CD4-positive, alpha-beta memory T cell (primary cell): ENCODE measurements around the gene SSR1. TPM values are rescaled to one million over a fixed set of nuclear protein-coding genes. Genes with fewer than 3 reads are reported as not detected.
"Not testable (repeated sequence)": the region's sequence is repeated elsewhere in the genome, so short reads cannot be mapped to it uniquely, and the experiment has no call there.

Experiments used
- CTCF ChIA-PET: fragments of 350-600 bp; sonication (Branson Sonifier 250); formaldehyde crosslinking; loops from one replicate; lab custom pipeline; 2021; ENCODE audit warnings: inconsistent platforms; ENCODE audit not compliant: partially characterized antibody; lab: Charles Lee
- POLR2A ChIA-PET: fragments of 350-600 bp; sonication (Branson Sonifier 250); formaldehyde crosslinking; loops from one replicate; lab custom pipeline; 2021; ENCODE audit not compliant: partially characterized antibody; lab: Charles Lee
- DNase-seq, 5 donors: peaks; one replicate each; pipeline versions ENCODE4 v3.0.0 to v3.0.0-alpha.2; 2020 to 2022; ENCODE audit warnings: mixed read lengths in 1 of 5
- H3K27ac ChIP-seq: one replicate; pipeline ENCODE4 v1.7.0; 2013; ENCODE audit warnings: low read depth, low read length
- H3K27me3 ChIP-seq: 2 replicates; pipeline ENCODE4 v1.7.0; 2013; ENCODE audit warnings: mild to moderate bottlenecking, low read length, moderate library complexity; ENCODE audit not compliant: insufficient read depth
- H3K36me3 ChIP-seq: 2 replicates; pipeline ENCODE4 v1.7.0; 2013; ENCODE audit warnings: mild to moderate bottlenecking, low read length, moderate library complexity; ENCODE audit not compliant: insufficient read depth
- H3K4me1 ChIP-seq: 2 replicates; pipeline ENCODE4 v1.7.0; 2013; ENCODE audit warnings: mild to moderate bottlenecking, low read length, moderate library complexity; ENCODE audit not compliant: insufficient read depth
- H3K4me3 ChIP-seq, 2 donors: one replicate each; pipeline ENCODE4 v1.7.0; 2013; ENCODE audit warnings: low read length in 2 of 2, mild to moderate bottlenecking in 1 of 2
- H3K9me3 ChIP-seq, 2 donors: one replicate each; pipeline ENCODE4 v1.7.0; 2013; ENCODE audit warnings: low read length in 2 of 2, control low read depth in 1 of 2; ENCODE audit not compliant: control insufficient read depth in 1 of 2
- H3K27ac Mint-ChIP-seq, 7 donors: one replicate each; pipeline ENCODE4 v1.8.0; 2020 to 2021; ENCODE audit warnings: mixed read lengths in 7 of 7, mild to moderate bottlenecking in 6 of 7, inconsistent platforms in 3 of 7, moderate library complexity in 3 of 7
- H3K27me3 Mint-ChIP-seq, 2 donors: one replicate each; pipeline ENCODE4 v1.8.0; 2020 to 2021; ENCODE audit warnings: mixed read lengths in 2 of 2
- H3K36me3 Mint-ChIP-seq, 2 donors: one replicate each; pipeline ENCODE4 v1.8.0; 2020 to 2021; ENCODE audit warnings: mixed read lengths in 2 of 2, inconsistent platforms in 1 of 2, mild to moderate bottlenecking in 1 of 2
- H3K4me1 Mint-ChIP-seq, 4 donors: one replicate each; pipeline ENCODE4 v1.8.0; 2020 to 2021; ENCODE audit warnings: mixed read lengths in 4 of 4, mild to moderate bottlenecking in 1 of 4
- H3K4me3 Mint-ChIP-seq, 8 donors: one replicate each; pipeline ENCODE4 v1.8.0; 2020 to 2021; ENCODE audit warnings: mixed read lengths in 8 of 8, mild to moderate bottlenecking in 7 of 8, moderate library complexity in 6 of 8, inconsistent platforms in 3 of 8
- H3K9me3 Mint-ChIP-seq, 8 donors: one replicate each; pipeline ENCODE4 v1.8.0; 2020 to 2021; ENCODE audit warnings: mixed read lengths in 8 of 8, mild to moderate bottlenecking in 5 of 8, inconsistent platforms in 3 of 8, moderate library complexity in 1 of 8
- intact Hi-C: fragments of 100-400 bp; cut with micrococcal nuclease; formaldehyde crosslinking; loops from one replicate; pipeline ENCODE4 v1.15.1; 2023
- polyA plus RNA-seq, 2 donors: library from polyadenylated mRNA; unstranded; fragments of 300-500 nt; fragmentation: Illumina TruSeq; gene quantifications; one replicate each; pipeline ENCODE4 v1.2.3, GENCODE V29; 2021
- total RNA-seq, 2 experiments: library from RNA; stranded (reverse); gene quantifications; one replicate each; pipeline ENCODE4 v1.2.3, GENCODE V29; 2021

SSR1 gene
- total and polyA plus RNA-seq, 4 experiments from 2014 or later = 150 to 232 (median 168) TPM

- H3K4me1 Mint-ChIP-seq = no peaks in the 10 kb centered on the region
- CTCF ChIA-PET = no interaction called here
- Histone ChIP-seq H3K4me3 (no peak overlapping the region), H3K27ac (no peak overlapping the region), H3K36me3 (no peaks in the 10 kb centered on the region), H3K9me3 (no peaks in the 10 kb centered on the region), H3K27me3 (no peaks in the 10 kb centered on the region), H3K4me1 (no peaks in the 10 kb centered on the region)
- H3K9me3 Mint-ChIP-seq = no peaks in the 10 kb centered on the region
- H3K36me3 Mint-ChIP-seq = no peaks in the 10 kb centered on the region
- intact Hi-C loops = no loop called here
- H3K27me3 Mint-ChIP-seq = peaks cover 4 to 9% of the 10 kb centered on the region in 2 donors
- no peak for DNase-seq
- H3K27ac Mint-ChIP-seq = no peak overlapping the region
- POLR2A ChIA-PET = no interaction called here
- no peak overlapping the region for H3K4me3 Mint-ChIP-seq
These were observed 18.5 kb upstream of the SSR1 start for GRCh38 chr6:7331452-7331851.

- Histone ChIP-seq H3K27me3 (peaks cover 5% of the 10 kb centered on the region), H3K36me3 (no peaks in the 10 kb centered on the region), H3K9me3 (no peaks in the 10 kb centered on the region), H3K4me3 (no peak overlapping the region), H3K27ac (no peak overlapping the region), H3K4me1 (no peaks in the 10 kb centered on the region)
- Mint-ChIP-seq H3K36me3 (no peaks in the 10 kb centered on the region), H3K27ac (no peak overlapping the region), H3K27me3 (peaks cover 17 to 18% of the 10 kb centered on the region in 2 donors), H3K4me1 (peaks cover 0 to 5% (median 0%) of the 10 kb centered on the region in 4 donors), H3K9me3 (peaks cover 0 to 4% (median 0%) of the 10 kb centered on the region in 8 donors), H3K4me3 (no peak overlapping the region)
- ChIA-PET POLR2A (interaction anchor here (0.6 kb wide), 1 partner anchor 528 kb away, joined by 3 read pairs; no protein-coding TSS in a partner anchor), CTCF (interaction anchor here (1.4 kb wide), 1 partner anchor 287 kb away, joined by 3 read pairs; no protein-coding TSS in a partner anchor)
- intact Hi-C loops = no loop called here
- no peak for DNase-seq
These were observed 15.2 kb upstream of the SSR1 start for GRCh38 chr6:7328243-7328642.

GRCh38 chr6:7325750-7326149 lies 12.8 kb upstream of the SSR1 start:
- Mint-ChIP-seq H3K27me3 (peaks cover 18 to 19% of the 10 kb centered on the region in 2 donors), H3K27ac (no peak overlapping the region), H3K9me3 (peaks cover 0 to 4% (median 0%) of the 10 kb centered on the region in 8 donors), H3K36me3 (no peaks in the 10 kb centered on the region), H3K4me3 (no peak overlapping the region), H3K4me1 (peaks cover 0 to 5% (median 0%) of the 10 kb centered on the region in 4 donors)
- ChIA-PET CTCF (no interaction called here), POLR2A (interaction anchor here (1.5 kb wide), 1 partner anchor 64 kb away, joined by 3 read pairs; the partner anchor contains the start of genes CAGE1 and RIOK1)
- Histone ChIP-seq H3K27me3 (peaks cover 5% of the 10 kb centered on the region), H3K4me1 (no peaks in the 10 kb centered on the region), H3K4me3 (no peak overlapping the region), H3K27ac (no peak overlapping the region), H3K9me3 (no peaks in the 10 kb centered on the region), H3K36me3 (no peaks in the 10 kb centered on the region)
- intact Hi-C loops = no loop called here
- no peak for DNase-seq

- ChIA-PET CTCF (interaction anchor here (0.9 kb wide), 1 partner anchor 49 kb away, joined by 4 read pairs; no protein-coding TSS in a partner anchor), POLR2A (interaction anchor here (1.0 kb wide), 1 partner anchor 63 kb away, joined by 3 read pairs; no protein-coding TSS in a partner anchor)
- Histone ChIP-seq H3K9me3 (no peaks in the 10 kb centered on the region), H3K27me3 (peaks cover 5% of the 10 kb centered on the region), H3K27ac (no peak overlapping the region), H3K4me1 (no peaks in the 10 kb centered on the region), H3K4me3 (no peak overlapping the region), H3K36me3 (no peaks in the 10 kb centered on the region)
- no peak overlapping the region for H3K27ac Mint-ChIP-seq
- peaks cover 18 to 19% of the 10 kb centered on the region in 2 donors for H3K27me3 Mint-ChIP-seq
- H3K36me3 Mint-ChIP-seq = no peaks in the 10 kb centered on the region
- no peak for DNase-seq
- intact Hi-C loops = no loop called here
- peaks cover 0 to 5% (median 0%) of the 10 kb centered on the region in 4 donors for H3K4me1 Mint-ChIP-seq
- H3K9me3 Mint-ChIP-seq = peaks cover 0 to 4% (median 0%) of the 10 kb centered on the region in 8 donors
- no peak overlapping the region for H3K4me3 Mint-ChIP-seq
These were observed 11.5 kb upstream of the SSR1 start for GRCh38 chr6:7324520-7324919.

GRCh38 chr6:7323074-7323473 lies 10.1 kb upstream of the SSR1 start:
- H3K9me3 Mint-ChIP-seq = peaks cover 0 to 4% (median 0%) of the 10 kb centered on the region in 8 donors
- no peaks in the 10 kb centered on the region for H3K36me3 Mint-ChIP-seq
- no peak for DNase-seq
- no peak overlapping the region for H3K27ac ChIP-seq
- H3K27me3 Mint-ChIP-seq = peaks cover 15 to 16% of the 10 kb centered on the region in 2 donors
- intact Hi-C loops = no loop called here
- H3K27ac Mint-ChIP-seq = no peak overlapping the region
- no peak overlapping the region for H3K4me3 Mint-ChIP-seq
- H3K9me3 ChIP-seq = no peaks in the 10 kb centered on the region
- no peaks in the 10 kb centered on the region for H3K36me3 ChIP-seq
- ChIA-PET CTCF (no interaction called here), POLR2A (no interaction called here)
- no peaks in the 10 kb centered on the region for H3K4me1 ChIP-seq
- H3K4me1 Mint-ChIP-seq = peaks cover 0 to 5% (median 0%) of the 10 kb centered on the region in 4 donors
- no peak overlapping the region for H3K4me3 ChIP-seq
- H3K27me3 ChIP-seq = peaks cover 5% of the 10 kb centered on the region

GRCh38 chr6:7321866-7322265 lies 8.9 kb upstream of the SSR1 start:
- intact Hi-C loops, H3K4me3 Mint-ChIP-seq, H3K4me1 Mint-ChIP-seq, H3K4me3 ChIP-seq, POLR2A ChIA-PET, H3K27ac Mint-ChIP-seq, H3K27me3 ChIP-seq, CTCF ChIA-PET, DNase-seq, H3K36me3 ChIP-seq, H3K36me3 Mint-ChIP-seq, H3K27ac ChIP-seq, H3K4me1 ChIP-seq, H3K9me3 Mint-ChIP-seq, H3K9me3 ChIP-seq: not testable (repeated sequence)
- peaks cover 12 to 14% of the 10 kb centered on the region in 2 donors for H3K27me3 Mint-ChIP-seq

GRCh38 chr6:7319406-7319805 lies 6.4 kb upstream of the SSR1 start:
- H3K4me3 Mint-ChIP-seq, H3K27me3 Mint-ChIP-seq, H3K4me1 Mint-ChIP-seq, H3K27ac ChIP-seq, H3K36me3 Mint-ChIP-seq, H3K36me3 ChIP-seq, H3K9me3 Mint-ChIP-seq, H3K27ac Mint-ChIP-seq, H3K4me1 ChIP-seq, H3K9me3 ChIP-seq, CTCF ChIA-PET, POLR2A ChIA-PET, DNase-seq, H3K27me3 ChIP-seq, H3K4me3 ChIP-seq: not testable (repeated sequence)
- intact Hi-C loops = loop anchor here (10.0 kb wide), 1 partner anchor 1115 kb away; the partner anchor contains the start of gene SLC35B3
